Gastroesophageal sphincter (tissue), 3 donors: ENCODE data around the gene RNU1-4.
"Not testable (repeated sequence)": the region's sequence is repeated elsewhere in the genome, so short reads cannot be mapped to it uniquely, and the experiment has no call there.

Experiments used
- EP300 ChIP-seq: sonication (generic); formaldehyde crosslinking; IDR thresholded peaks from one replicate; pipeline ENCODE4 v1.6.1; 2017; ENCODE audit warnings: antibody characterized with exemption, mild to moderate bottlenecking
- TF ChIP-seq, protein P1 (sequence below), 4 experiments: fragments of 200-600 bp in 2 of 4; fragments of 450-650 bp in 2 of 4; sonication (generic) in 1 of 4; IDR thresholded peaks; one replicate each; pipeline ENCODE4 v1.5.1; 2017 to 2019; ENCODE audit warnings: antibody characterized with exemption in 4 of 4, mild to moderate bottlenecking in 2 of 4, moderate library complexity in 2 of 4

- TF ChIP-seq, protein P1, sequence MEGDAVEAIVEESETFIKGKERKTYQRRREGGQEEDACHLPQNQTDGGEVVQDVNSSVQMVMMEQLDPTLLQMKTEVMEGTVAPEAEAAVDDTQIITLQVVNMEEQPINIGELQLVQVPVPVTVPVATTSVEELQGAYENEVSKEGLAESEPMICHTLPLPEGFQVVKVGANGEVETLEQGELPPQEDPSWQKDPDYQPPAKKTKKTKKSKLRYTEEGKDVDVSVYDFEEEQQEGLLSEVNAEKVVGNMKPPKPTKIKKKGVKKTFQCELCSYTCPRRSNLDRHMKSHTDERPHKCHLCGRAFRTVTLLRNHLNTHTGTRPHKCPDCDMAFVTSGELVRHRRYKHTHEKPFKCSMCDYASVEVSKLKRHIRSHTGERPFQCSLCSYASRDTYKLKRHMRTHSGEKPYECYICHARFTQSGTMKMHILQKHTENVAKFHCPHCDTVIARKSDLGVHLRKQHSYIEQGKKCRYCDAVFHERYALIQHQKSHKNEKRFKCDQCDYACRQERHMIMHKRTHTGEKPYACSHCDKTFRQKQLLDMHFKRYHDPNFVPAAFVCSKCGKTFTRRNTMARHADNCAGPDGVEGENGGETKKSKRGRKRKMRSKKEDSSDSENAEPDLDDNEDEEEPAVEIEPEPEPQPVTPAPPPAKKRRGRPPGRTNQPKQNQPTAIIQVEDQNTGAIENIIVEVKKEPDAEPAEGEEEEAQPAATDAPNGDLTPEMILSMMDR (IDR thresholded peaks at IDR 0.05), result not testable (repeated sequence)
- not testable (repeated sequence) for TF ChIP-seq EP300
Measured at GRCh38 chr1:16692283-16692682, 48.0 kb upstream of the RNU1-4 start.
